Amniotic stem cell (primary cell): Measurements from ENCODE around the gene PDCD6IP.

Experiments
- DNase-seq: peaks from one replicate; lab custom pipeline; 2025; lab: John Stamatoyannopoulos, UW

PDCD6IP gene

DNA sequence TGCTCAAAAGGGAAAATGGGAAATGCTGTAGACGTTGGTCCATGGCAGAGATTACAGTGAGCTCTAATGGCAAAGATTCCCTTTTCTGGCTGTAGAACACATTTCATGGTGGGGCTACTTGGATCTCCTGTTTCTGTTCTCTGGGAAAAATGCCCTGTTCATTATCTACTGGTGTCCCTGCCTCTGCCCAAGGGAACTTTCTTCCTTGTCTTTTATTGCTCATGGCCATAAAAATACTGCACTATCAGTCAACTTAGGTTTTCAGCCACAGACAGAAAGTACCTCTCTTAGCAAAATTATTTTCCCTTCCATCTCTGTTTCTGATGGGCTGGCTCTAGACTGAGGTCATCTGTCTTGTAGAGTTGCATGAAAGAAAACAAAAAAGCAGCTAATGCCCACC, 98.9 kb downstream of the PDCD6IP start:
- no peak for DNase-seq

DNA sequence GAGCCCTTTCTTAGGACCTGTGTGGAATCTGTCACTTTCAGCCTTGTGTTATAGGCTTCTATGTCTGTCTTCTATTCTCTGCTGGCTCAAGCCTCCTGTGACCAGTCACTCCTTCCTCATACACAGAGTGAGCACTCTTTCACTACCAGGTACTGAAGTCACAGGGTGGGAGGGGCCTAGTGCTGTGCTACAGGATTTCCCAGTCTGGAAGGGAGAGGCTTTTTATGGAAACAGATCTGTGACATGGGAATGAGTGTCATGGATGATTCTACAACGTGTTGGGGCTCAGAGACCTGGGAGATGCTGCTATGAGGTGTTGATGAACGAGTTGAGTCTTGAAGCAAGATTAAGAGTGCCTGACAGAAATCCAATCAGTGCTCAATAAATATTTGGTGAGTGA, 100.5 kb downstream of the PDCD6IP start:
- no peak for DNase-seq

DNA sequence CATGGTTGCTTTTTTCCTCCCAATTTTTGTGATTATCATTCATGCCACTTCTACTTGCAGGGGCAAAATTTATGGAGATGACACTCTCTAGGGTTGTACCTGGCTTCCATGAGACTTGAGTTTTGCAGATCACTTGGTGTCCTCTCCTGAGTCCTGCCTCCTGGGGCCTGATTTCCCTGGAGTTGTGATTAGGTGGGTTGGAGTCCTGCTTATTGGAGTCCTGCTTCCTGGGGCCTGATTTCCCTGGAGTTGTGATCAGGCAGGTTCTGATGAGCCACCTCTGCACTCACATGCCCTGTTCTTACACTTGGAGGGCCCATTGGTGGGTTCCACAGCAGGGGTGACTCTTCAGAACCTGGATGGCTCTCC, 102.0 kb downstream of the PDCD6IP start:
- no peak for DNase-seq

DNA sequence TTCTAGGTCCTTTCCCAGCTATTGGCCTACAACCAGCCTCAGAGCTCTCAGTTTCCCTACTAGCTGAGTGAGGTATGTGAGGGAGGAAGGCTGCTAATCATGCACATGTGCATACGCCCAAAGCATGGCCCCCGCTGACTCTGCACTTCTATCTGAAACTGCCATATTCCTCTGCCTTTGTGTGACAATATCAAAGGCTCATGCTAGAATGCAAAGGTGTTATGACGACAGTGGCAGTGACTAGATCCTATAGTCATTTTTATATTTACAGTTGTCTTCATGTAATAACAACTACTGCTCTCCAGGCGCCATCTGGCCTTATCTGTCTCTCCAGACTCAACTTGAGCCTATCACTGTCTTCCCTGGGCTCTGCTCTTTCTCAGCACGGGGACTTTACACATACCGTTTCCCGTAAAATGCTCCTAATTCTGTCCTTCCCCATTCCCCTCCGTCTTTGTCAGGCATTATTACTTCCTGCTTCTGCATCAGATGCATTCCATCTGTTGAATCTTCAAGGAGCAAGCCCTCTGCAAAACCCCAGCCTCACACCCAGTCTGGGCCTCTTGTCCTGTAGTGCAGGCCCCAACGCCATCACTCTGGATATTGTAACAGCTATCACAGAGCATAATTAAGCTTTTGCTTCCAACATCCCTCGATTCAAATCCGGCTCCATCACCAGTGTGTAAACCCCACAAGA, 102.5 kb downstream of the PDCD6IP start:
- no peak for DNase-seq

DNA sequence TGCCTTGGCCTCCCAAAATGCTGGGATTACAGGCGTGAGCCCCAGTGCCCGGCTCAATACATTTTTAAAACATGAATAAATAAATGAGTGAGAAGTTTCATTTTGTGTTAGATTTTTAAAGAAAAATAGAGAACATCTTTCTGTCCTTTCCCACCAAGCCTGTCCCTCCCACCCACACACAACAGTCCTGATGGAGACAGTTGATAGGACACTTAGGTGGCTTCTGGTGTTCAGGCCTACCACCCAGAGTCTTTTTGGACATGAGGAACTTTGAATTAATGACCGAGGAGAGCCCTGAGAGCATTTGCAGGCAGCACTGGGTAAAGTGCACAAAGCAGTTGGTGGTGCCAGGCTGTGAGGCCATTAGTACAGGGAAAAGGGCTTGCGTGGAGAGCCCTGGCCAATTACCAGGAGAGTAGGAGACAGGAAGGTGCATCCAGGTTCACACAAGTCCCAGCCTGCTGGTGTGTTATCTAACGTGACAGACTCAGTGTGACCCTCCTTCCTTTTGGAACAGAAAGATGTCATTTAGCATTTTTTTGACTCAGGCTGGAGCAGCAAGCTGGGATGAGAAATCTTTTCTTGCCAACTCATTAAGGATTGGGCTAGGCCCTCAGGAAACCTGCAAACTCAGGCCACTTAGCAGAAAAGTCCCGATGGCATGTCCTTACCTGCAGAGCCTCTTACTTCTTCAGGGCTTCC, 103.6 kb downstream of the PDCD6IP start:
- DNase-seq = no peak

DNA sequence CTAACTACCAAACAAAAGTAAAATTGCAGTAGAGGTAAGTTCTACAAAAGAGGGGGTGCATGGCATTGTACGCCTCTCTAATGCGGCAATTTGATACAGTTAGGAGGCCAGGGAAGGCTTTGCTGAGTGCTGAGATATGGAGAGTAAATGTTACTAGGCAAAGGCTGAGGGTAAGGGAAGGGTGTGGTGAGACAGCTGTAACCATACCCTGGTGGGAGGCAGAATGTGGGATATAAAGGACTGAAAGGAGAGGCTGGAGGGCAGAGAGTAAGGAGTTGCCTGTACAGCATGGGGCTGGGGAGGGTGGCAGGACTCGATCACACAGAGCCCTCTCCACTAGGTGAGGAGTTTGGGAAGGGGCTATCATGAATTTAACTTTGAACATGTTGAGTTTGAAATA, 106.3 kb downstream of the PDCD6IP start:
- no peak for DNase-seq

DNA sequence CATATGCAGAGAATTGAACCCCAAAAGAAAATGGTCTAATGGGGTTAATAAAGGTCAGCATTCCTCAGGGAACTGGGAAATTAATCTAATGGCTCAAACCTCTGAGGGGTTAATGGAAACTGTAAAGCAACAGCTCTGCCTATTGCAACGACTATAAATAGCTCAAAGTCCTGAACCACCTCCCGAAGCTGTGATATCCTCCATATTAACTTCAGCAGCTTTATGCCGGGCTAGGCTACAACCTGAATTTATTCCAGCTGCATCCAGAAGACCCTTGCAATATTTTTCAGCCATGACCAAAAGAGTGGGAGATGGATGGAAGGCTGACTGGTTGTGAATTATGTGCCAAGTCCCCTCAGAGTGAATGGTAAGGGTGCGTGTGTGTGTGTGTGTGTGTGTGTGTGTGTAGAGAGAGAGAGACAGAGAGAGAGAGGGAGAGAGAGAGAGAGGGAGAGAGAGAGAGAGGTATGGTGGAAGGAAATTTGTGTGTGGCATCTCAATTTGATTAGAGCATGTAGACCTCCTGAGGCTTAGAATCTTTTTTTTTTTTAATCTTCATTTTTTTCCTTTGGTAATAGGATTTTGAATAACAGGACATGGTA, 109.9 kb downstream of the PDCD6IP start:
- DNase-seq = no peak

DNA sequence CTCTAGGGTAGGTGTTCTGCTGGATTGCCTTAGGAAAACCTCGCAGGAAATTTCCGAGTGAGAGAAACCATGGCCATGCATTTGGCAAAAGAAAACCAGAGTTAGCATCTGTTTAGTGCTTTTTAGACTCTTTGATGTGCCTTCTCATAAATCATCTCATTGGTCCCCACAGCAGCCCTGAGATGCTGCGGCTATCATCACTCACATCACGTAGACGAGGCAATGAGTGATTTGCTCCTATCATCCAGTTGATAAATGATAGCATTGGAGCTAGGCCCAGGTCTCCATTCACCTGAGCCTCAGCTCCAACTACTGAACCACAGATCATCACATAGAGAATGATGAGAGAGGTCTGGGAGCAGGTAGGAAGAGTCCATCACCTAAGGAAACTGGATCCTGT, 111.1 kb downstream of the PDCD6IP start:
- DNase-seq = no peak

DNA sequence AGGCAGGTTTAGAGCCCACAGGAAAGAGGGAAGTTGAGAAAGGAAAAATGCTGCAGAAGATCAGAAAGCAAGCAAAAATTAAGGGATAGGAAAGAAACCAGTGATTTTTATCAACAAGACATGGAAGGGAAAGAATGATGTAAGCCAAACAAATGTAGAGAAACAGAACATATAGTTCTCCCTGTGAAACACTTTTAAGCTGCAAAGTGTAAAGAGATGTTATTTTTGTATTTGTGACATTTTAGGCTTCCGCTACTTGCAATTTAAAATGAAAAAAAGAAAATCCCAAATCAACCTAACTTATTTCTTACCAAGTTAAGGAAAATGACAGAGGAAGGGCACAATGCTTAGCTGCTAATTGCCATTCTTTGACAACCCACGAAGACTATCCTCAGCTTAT, 111.6 kb downstream of the PDCD6IP start:
- no peak for DNase-seq

DNA sequence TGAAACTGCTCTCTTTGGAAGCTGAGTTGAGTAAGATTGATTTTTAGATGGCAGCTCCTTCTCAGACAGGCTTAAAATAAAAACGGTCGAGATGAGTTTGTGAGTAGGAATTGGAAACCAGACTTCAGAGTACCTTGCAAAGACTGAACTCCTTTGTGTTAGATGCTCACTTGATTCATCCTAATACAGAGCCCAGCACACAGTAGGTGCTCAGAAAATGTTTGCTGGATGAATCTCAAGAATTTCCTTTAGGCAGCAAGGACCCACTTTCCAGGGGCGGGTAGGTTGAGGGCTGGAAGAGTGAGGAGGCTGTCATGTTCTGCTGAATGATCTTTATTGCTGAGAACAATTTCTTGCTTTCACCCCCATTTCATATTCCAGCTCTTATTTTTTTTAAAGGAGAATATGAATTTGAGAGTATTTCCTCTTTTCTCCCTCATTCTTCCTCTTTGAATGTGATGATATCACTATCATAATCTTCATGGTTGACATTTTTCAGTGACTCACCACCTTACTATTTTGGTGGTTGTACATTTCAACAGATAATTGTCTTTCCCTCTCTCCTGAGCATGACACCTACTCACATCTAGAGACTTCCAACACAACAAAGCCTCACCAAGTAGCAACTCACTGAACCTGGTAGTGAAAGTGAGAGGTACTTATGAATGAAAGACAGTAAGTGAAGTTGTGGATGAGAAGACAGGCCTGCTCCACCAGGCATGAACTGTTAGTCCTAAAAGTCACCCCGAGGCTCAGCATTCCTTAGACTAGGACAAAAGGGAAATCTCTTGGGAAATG, 113.3 kb downstream of the PDCD6IP start:
- no peak for DNase-seq

DNA sequence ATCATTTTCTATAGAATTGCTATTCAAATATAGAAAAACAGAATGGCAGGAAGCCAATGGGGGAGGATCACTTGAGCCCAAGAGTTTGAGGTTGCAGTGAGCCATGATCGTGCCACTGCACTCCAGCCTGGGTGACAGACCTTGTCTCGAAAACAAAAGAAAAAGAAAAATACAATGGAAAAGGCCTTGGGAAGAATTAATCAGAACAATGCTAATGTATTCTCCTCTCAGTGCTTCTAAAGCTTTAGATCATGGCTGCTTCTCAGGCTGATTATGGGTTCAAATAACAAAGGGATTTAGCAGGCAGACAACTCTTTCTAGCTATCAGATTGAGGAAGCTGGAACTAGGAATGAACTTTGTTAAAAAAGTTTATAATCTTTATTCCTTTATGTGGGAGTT, 115.8 kb downstream of the PDCD6IP start:
- DNase-seq = no peak

DNA sequence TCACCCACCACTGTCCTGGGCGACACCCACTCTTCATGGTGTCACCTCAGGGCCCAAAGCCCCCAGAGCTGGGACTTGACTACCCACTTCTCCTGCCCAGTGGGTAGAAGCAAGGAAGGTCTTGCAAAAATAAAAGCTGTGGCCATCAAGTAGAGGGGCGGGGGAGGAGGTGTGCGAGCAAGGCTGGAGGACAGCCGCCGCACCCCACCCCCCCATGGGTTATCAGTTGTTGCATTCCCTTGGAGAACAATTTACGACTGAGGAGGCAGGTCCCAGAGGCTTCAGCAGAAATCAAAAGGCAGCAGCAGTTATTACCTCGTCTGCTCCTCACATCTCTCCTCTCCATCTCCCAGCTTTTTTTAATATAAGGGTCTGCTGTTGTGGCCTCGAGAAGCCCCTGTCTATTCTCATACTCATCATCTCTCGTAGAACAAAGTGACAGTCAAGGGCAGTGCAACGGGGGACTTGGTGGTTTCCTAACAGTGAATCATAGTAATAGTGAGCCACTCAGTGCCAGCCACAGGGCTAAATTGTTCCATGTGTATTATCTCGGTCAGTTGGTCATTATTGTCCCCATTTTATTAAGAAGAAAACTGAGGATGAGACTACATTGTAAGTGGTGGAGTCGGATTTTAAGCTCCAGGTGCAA, 116.4 kb downstream of the PDCD6IP start:
- DNase-seq = no peak

DNA sequence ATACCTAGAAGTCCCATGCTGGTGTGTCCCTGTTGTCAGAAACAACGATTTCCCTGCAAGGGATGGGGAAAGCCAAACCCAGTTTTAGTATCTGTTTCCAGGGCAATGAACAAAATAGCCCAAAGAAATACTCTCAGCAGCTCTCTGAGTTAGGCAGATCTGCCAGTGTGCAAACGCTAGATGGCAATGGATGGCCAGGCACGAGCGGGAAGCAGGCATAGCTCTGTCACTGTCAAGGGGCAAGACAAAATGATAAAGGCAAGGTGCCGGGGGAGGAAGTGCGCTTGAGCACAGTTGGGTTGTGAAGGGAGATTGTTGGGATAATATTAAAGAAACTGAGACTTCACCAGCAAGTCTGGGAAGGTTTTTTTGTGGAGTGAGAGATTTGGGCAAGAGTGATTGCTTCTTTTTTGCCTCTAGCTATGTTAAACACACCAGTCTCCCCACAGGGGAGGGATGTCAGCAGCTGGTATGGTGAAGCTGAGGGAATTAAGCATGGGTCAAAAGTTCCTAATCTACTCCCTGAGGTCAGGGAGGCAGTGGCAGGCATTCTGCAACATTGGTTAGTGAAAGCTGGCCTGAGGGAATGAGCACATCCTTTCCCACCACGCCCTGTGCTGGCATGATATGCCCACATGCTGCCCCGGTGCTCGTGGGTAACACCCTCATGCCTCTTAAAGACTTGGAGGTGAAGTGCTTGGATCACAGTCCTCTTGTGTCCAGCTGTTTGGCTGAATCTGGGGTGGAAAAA, 117.5 kb downstream of the PDCD6IP start:
- no peak for DNase-seq

DNA sequence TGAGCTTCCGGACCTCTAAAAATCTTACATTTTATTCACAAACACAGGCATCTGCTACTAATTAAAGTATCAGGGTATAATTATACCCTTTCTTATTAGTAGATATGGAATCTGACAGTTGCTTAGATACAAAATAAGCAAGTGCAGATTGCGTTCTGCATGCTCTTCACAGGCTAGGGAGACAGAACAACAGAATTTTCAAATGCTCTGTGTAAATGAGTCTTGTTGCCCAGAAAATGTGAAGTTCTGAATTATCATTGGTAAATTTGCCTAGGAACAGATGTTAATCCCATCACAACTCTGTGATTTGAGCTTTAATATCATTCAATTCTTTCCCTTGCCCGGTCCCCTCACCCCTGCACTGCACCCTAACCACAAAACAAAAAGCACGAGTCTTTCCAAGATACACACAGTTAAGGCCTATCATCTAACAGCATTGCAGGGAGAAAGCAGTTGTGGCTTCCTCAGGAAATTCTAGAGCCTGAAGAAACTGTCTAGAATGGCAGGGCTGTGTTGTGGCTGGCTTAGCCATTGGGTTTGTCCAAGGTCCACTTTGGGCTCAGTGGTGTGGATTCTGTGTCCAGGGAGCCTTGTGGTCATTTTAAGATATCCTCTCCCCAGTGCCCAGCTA, 119.8 kb downstream of the PDCD6IP start:
- no peak for DNase-seq
